Motor neuron (in vitro differentiated cells): ENCODE data around the gene ISCU. TPM values are rescaled to one million over a fixed set of nuclear protein-coding genes. Genes with fewer than 3 reads are reported as not detected.
"Not testable (repeated sequence)": the region's sequence is repeated elsewhere in the genome, so short reads cannot be mapped to it uniquely, and the experiment has no call there.

Source experiments
- ATAC-seq, 8 experiments: fragments of 200-7000 bp; cut with Tn5 transposase; replicated peaks in 6 of 8; 2 replicates each; pipeline ENCODE4 v1.8.0; 2021; ENCODE audit warnings: mild to moderate bottlenecking in 8 of 8, moderate library complexity in 8 of 8
- H3K27ac ChIP-seq, 2 donors: fragments of 250-450 bp; sonication (Bioruptor Pico); 2 replicates each; pipeline ENCODE4 v1.9.0; 2021; ENCODE audit warnings: antibody characterized with exemption in 2 of 2, mild to moderate bottlenecking in 2 of 2, moderate library complexity in 1 of 2
- H3K4me1 ChIP-seq, 2 donors: fragments of 250-450 bp; sonication (Bioruptor Pico); replicated peaks in 1 of 2; 2 replicates each; pipeline ENCODE4 v1.6.1; 2021; ENCODE audit warnings: antibody characterized with exemption in 2 of 2, mild to moderate bottlenecking in 2 of 2, moderate library complexity in 1 of 2
- H3K4me3 ChIP-seq, 5 donors: fragments of 250-450 bp; sonication (Bioruptor Pico); 2 replicates each; pipeline ENCODE4 v1.9.0; 2021; ENCODE audit warnings: antibody characterized with exemption in 5 of 5, mild to moderate bottlenecking in 5 of 5, moderate library complexity in 4 of 5
- WGBS, 10 experiments: fragments of 450-650 bp; shearing (Covaris generic); methylation state at CpG; one replicate each; pipeline ENCODE4 v1.0.0; 2022; 5-methylcytosine and 5-hydroxymethylcytosine counted together
- in situ Hi-C, 9 experiments: fragments of 400-800 bp; cut with MboI; loops; one replicate each; pipeline ENCODE4 v1.15.0; 2021; ENCODE audit warnings: low sequenced_read_pairs in 9 of 9, low pct_unique_long_range_greater_than_20kb in 2 of 9; ENCODE audit not compliant: unreplicated experiment in 9 of 9
- total RNA-seq, 8 experiments: library from RNA; unstranded; fragments of 300-600 nt; gene quantifications; 2 replicates each; pipeline versions ENCODE4 v1.2.3 to v1.2.4, GENCODE V29; 2022

Gene ISCU
- total RNA-seq, 8 experiments from 2014 or later: 74.4 to 244 (median 90.2) TPM

- 6 to 54% (median 17%) methylated on average over 3 to 12 of the region's 16 CpGs; no CpG with 5 or more reads in 1 of the 10 experiments for WGBS, 10 experiments
- Histone ChIP-seq H3K4me1 (peaks cover 4 to 6% of the 10 kb centered on the region in 2 donors), H3K27ac (no peak overlapping the region), H3K4me3 (no peak overlapping the region)
- peak; percentile 84 to 98 (median 95) for ATAC-seq
- in situ Hi-C loops: loop anchor here in 2 of 9 experiments (5.0 to 10.0 kb wide), 2 partner anchors 54 to 56 kb away; partner anchors contain the start of genes ISCU (in 2 of the 2) and SART3 (in 2 of the 2)
These were observed 55.9 kb downstream of the ISCU start for GRCh38 chr12:108618079-108618952.

DNA sequence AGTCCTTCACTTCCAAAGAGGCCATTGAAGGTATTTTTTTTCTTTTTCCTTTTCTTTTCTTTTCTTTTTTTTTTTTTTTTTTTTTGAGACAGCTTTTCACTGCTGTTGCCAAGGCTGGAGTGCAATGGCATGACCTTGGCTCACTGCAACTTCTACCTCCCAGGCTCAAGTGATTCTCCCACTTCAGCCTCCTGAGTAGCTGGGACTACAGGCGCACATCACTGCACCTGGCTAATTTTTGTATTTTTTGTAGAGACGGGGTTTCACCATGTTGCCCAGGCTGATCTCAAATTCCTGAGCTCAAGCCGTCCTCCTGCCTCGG, 56.5 kb downstream of the ISCU start:
- not testable (repeated sequence) for H3K27ac ChIP-seq, H3K4me3 ChIP-seq, H3K4me1 ChIP-seq, ATAC-seq
- in situ Hi-C loops: loop anchor here in 2 of 9 experiments (5.0 to 10.0 kb wide), 2 partner anchors 54 to 57 kb away; partner anchors contain the start of genes ISCU (in 2 of the 2) and SART3 (in 2 of the 2)
- 40 to 88% (median 81%) methylated on average over 1 to 4 of the region's 4 CpGs; no CpG with 5 or more reads in 3 of the 10 experiments for WGBS, 10 experiments

Other genes with a start within 250 kb of the ISCU start
- gene CMKLR1, start 223.3 kb upstream of the ISCU start, total RNA-seq: 10 to 100 TPM in 1 of 8 experiments, 1 to 10 TPM in 1, under 1 TPM in 5, not detected in 1; 0.09 to 12.6 (median 0.38) TPM
- gene FICD, start 47.3 kb upstream of the ISCU start, total RNA-seq: 10 to 100 TPM in 2 of 8 experiments, 1 to 10 TPM in 6; 4.6 to 14.1 (median 6.7) TPM
- gene SART3, start 1.4 kb upstream of the ISCU start, total RNA-seq: 10 to 100 TPM; 39.7 to 68.7 (median 46.1) TPM
- 10 to 100 TPM in 2 of 8 experiments, 1 to 10 TPM in 2, under 1 TPM in 4; 0.05 to 31.1 (median 0.73) TPM for gene TMEM119, start 35.5 kb downstream of the ISCU start, total RNA-seq
- 1 to 10 TPM in 4 of 8 experiments, under 1 TPM in 4; 0.38 to 4.7 (median 1.0) TPM for gene SELPLG, start 71.3 kb downstream of the ISCU start, total RNA-seq
- 10 to 100 TPM; 35.4 to 75.1 (median 50.2) TPM for gene CORO1C, start 168.9 kb downstream of the ISCU start, total RNA-seq